ENCODE data around the gene GNMT. TPM values are rescaled to one million over a fixed set of nuclear protein-coding genes. Genes with fewer than 3 reads are reported as not detected.

The GNMT gene
- total and polyA plus RNA-seq, 4 donors = 10.5 to 163 (median 130) TPM

DNA sequence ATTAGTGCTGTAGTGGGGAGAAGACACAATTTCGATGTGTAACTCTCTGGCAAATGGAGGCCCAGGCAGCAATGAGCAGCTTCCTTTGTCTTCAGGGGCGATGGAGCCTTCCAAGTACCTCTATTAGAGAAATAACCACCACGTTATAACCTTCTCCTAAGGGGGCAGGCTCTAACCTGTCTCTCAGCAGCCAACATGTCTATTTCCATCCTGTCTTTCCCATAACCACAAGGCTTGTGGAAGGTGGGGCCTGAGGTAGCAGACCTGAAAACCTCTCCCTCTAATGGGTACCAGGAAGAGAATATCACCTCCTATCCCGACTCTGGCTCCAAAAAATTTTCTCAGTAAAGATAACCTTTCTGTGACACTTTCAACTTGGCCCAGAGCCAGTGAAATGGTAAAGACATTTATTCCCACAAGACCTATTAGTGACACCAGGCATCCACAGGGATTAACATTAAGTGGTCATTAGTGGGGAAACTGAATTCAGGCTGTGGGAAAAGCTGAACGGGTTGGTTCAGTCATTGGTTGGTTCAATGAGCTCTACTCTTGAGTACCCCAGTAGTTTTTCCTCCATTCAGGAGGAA is 14.5 kb downstream of the GNMT start (continued):
- TF ChIP-seq FOXA2 (IDR thresholded peaks at IDR 0.05) (no peak), TAF1 (conservative IDR thresholded peaks at IDR 0.05) (no peak), FOXA1 (IDR thresholded peaks at IDR 0.05) (no peak), YY1 (IDR thresholded peaks at IDR 0.05) (no peak), RXRA (IDR thresholded peaks at IDR 0.05) (no peak)
- TF ChIP-seq, protein P1, sequence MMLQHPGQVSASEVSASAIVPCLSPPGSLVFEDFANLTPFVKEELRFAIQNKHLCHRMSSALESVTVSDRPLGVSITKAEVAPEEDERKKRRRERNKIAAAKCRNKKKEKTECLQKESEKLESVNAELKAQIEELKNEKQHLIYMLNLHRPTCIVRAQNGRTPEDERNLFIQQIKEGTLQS (IDR thresholded peaks at IDR 0.05) = no peak

DNA sequence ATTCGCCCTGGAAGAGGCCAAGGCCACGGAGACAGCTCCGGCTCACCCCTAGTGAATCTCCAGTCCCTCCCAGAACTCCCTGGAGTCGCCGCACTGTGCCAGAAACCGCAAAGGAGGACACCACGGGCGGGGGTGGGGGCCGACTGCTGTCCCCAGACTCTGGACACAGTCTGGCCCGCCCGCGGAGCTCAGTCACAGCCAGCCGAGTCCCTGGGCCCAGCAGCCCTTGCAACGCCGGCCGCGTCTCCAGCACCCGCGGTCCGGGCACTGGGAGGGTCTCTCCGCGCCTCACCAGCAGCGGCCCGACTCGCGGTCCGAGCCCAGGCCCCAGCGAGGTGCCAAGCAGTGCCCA is 17.9 kb downstream of the GNMT start:
- DNase-seq (ENCODE audit: low spot score) = peak; percentile 56
- Histone ChIP-seq H3K27me3 (ENCODE audit: control insufficient read depth in 4 of 4, insufficient read depth in 4 of 4, low read length in 3 of 4) (no peaks in the 10 kb centered on the region), H3K27ac (ENCODE audit: low read depth in 1 of 2, low read length in 2 of 2) (peak overlapping the region; percentile 63 to 87), H3K36me3 (ENCODE audit: control insufficient read depth in 4 of 4, insufficient read depth in 3 of 4, low read depth in 1 of 4, low read length in 3 of 4) (peaks cover 0 to 4% (median 0%) of the 10 kb centered on the region in 4 donors), H3K4me1 (ENCODE audit: control insufficient read depth in 4 of 4, insufficient read depth in 4 of 4, low read length in 3 of 4) (peaks cover 12 to 24% (median 17%) of the 10 kb centered on the region in 4 donors), H3K9ac (ENCODE audit: low read depth in 1 of 2, low read length in 2 of 2) (peak overlapping the region; percentile 3 to 86), H3K4me3 (ENCODE audit: low read depth in 1 of 3, low read length in 3 of 3) (peak overlapping the region; percentile 76 to 91 (median 81)), H3K9me3 (ENCODE audit: control insufficient read depth in 4 of 4, low read length in 3 of 4) (no peaks in the 10 kb centered on the region)
- TF ChIP-seq JUND (IDR thresholded peaks at IDR 0.05) (no peak), GABPA (IDR thresholded peaks at IDR 0.05 in 1 of 2, conservative IDR thresholded peaks at IDR 0.05 in 1 of 2) (no peak), NR2F2 (IDR thresholded peaks at IDR 0.05) (no peak), TAF1 (conservative IDR thresholded peaks at IDR 0.05) (no peak), RAD21 (IDR thresholded peaks at IDR 0.05) (no peak), FOXA1 (IDR thresholded peaks at IDR 0.05) (no peak), FOXA2 (IDR thresholded peaks at IDR 0.05) (no peak), SP1 (IDR thresholded peaks at IDR 0.05) (no peak), EGR1 (IDR thresholded peaks at IDR 0.05; ENCODE audit: low read depth in 2 of 2) (no peak)
- TF ChIP-seq, protein P2, sequence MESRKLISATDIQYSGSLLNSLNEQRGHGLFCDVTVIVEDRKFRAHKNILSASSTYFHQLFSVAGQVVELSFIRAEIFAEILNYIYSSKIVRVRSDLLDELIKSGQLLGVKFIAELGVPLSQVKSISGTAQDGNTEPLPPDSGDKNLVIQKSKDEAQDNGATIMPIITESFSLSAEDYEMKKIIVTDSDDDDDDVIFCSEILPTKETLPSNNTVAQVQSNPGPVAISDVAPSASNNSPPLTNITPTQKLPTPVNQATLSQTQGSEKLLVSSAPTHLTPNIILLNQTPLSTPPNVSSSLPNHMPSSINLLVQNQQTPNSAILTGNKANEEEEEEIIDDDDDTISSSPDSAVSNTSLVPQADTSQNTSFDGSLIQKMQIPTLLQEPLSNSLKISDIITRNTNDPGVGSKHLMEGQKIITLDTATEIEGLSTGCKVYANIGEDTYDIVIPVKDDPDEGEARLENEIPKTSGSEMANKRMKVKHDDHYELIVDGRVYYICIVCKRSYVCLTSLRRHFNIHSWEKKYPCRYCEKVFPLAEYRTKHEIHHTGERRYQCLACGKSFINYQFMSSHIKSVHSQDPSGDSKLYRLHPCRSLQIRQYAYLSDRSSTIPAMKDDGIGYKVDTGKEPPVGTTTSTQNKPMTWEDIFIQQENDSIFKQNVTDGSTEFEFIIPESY (IDR thresholded peaks at IDR 0.05) = no peak
- TF ChIP-seq, protein P1 (IDR thresholded peaks at IDR 0.05) = no peak
- TF ChIP-seq, protein P3, sequence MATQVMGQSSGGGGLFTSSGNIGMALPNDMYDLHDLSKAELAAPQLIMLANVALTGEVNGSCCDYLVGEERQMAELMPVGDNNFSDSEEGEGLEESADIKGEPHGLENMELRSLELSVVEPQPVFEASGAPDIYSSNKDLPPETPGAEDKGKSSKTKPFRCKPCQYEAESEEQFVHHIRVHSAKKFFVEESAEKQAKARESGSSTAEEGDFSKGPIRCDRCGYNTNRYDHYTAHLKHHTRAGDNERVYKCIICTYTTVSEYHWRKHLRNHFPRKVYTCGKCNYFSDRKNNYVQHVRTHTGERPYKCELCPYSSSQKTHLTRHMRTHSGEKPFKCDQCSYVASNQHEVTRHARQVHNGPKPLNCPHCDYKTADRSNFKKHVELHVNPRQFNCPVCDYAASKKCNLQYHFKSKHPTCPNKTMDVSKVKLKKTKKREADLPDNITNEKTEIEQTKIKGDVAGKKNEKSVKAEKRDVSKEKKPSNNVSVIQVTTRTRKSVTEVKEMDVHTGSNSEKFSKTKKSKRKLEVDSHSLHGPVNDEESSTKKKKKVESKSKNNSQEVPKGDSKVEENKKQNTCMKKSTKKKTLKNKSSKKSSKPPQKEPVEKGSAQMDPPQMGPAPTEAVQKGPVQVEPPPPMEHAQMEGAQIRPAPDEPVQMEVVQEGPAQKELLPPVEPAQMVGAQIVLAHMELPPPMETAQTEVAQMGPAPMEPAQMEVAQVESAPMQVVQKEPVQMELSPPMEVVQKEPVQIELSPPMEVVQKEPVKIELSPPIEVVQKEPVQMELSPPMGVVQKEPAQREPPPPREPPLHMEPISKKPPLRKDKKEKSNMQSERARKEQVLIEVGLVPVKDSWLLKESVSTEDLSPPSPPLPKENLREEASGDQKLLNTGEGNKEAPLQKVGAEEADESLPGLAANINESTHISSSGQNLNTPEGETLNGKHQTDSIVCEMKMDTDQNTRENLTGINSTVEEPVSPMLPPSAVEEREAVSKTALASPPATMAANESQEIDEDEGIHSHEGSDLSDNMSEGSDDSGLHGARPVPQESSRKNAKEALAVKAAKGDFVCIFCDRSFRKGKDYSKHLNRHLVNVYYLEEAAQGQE (IDR thresholded peaks at IDR 0.05) = no peak
- TF ChIP-seq, protein P4, sequence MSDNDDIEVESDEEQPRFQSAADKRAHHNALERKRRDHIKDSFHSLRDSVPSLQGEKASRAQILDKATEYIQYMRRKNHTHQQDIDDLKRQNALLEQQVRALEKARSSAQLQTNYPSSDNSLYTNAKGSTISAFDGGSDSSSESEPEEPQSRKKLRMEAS (IDR thresholded peaks at IDR 0.05) = no peak
- TF ChIP-seq, protein P5, sequence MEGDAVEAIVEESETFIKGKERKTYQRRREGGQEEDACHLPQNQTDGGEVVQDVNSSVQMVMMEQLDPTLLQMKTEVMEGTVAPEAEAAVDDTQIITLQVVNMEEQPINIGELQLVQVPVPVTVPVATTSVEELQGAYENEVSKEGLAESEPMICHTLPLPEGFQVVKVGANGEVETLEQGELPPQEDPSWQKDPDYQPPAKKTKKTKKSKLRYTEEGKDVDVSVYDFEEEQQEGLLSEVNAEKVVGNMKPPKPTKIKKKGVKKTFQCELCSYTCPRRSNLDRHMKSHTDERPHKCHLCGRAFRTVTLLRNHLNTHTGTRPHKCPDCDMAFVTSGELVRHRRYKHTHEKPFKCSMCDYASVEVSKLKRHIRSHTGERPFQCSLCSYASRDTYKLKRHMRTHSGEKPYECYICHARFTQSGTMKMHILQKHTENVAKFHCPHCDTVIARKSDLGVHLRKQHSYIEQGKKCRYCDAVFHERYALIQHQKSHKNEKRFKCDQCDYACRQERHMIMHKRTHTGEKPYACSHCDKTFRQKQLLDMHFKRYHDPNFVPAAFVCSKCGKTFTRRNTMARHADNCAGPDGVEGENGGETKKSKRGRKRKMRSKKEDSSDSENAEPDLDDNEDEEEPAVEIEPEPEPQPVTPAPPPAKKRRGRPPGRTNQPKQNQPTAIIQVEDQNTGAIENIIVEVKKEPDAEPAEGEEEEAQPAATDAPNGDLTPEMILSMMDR (IDR thresholded peaks at IDR 0.05; ENCODE audit: low read depth, low read length, missing input control) = no peak
- under 1% methylated on average over 28 of the region's 28 CpGs for WGBS
